Mucosa of stomach (tissue), 1 donor: ENCODE results near the gene GABRB1.

Experiments used
- H3K27me3 ChIP-seq: one replicate; pipeline ENCODE4 v1.7.0; 2013; ENCODE audit warnings: mild to moderate bottlenecking, low read length; ENCODE audit not compliant: control insufficient read depth, insufficient read depth
- H3K36me3 ChIP-seq: one replicate; pipeline ENCODE4 v1.7.0; 2013; ENCODE audit warnings: low read length; ENCODE audit not compliant: control insufficient read depth, insufficient read depth
- H3K4me1 ChIP-seq: one replicate; pipeline ENCODE4 v1.7.0; 2013; ENCODE audit warnings: mild to moderate bottlenecking, low read length; ENCODE audit not compliant: control insufficient read depth, insufficient read depth
- H3K4me3 ChIP-seq: one replicate; pipeline ENCODE4 v1.7.0; 2013; ENCODE audit warnings: low read length
- H3K9ac ChIP-seq: one replicate; pipeline ENCODE4 v1.7.0; 2013; ENCODE audit warnings: mild to moderate bottlenecking, low read length, moderate library complexity
- H3K9me3 ChIP-seq: one replicate; pipeline ENCODE4 v1.7.0; 2013; ENCODE audit warnings: mild to moderate bottlenecking, low read length, moderate library complexity; ENCODE audit not compliant: control insufficient read depth
- donor health status: Pancreatic carcinoma.

Gene GABRB1

DNA sequence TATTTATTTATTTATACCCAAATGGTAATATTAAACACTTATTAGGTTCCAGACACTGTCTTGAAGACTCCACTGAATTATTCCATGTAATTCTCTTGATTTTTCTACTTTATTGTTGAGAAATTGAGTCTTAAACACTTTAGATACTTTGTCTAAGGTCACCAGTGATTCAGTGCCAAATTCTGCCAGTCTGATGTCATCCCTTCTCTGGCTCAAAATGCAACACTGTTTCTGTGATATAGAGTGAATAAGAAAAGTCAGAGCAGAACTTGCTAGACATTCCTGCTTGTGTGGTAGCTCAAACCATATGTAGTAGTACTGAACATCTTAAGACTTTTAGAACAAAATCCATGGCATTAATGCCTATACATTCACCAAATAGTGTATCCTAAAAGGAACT, 164.3 kb downstream of the GABRB1 start:
- Histone ChIP-seq H3K27me3 (no peaks in the 10 kb centered on the region), H3K4me3 (no peak overlapping the region), H3K4me1 (no peaks in the 10 kb centered on the region)

DNA sequence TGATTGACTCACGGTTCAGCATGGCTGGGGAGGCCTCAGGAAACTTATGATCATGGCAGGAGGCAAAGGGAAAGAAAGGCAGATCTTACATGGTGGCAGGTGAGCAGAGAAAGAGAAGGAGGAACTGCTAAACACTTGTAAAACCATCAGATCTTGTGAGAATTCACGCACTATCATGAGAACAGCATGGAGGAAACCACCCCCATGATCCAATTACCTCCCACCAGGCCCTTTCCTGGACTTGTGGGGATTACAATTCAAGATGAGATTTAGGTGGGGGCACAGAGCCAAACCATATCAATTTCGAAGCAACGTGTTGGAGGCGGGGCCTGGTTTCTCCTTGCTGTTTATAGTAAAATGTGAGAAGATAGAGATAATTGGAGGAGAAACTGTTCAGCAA, 167.4 kb downstream of the GABRB1 start:
- H3K9ac ChIP-seq: no peak overlapping the region
- no peaks in the 10 kb centered on the region for H3K27me3 ChIP-seq
- no peak overlapping the region for H3K4me3 ChIP-seq
- no peaks in the 10 kb centered on the region for H3K9me3 ChIP-seq
- no peaks in the 10 kb centered on the region for H3K4me1 ChIP-seq
- no peaks in the 10 kb centered on the region for H3K36me3 ChIP-seq

More for the DNA sequence above, 164.3 kb downstream of the GABRB1 start:
- Histone ChIP-seq H3K9ac (no peak overlapping the region), H3K36me3 (no peaks in the 10 kb centered on the region), H3K9me3 (no peaks in the 10 kb centered on the region)

GRCh38 chr4:47203593-47203992, 172.2 kb downstream of the GABRB1 start:
- H3K36me3 ChIP-seq: no peaks in the 10 kb centered on the region
- no peaks in the 10 kb centered on the region for H3K4me1 ChIP-seq
- H3K9ac ChIP-seq: no peak overlapping the region
- no peak overlapping the region for H3K4me3 ChIP-seq
- no peaks in the 10 kb centered on the region for H3K9me3 ChIP-seq
- H3K27me3 ChIP-seq: no peaks in the 10 kb centered on the region

GRCh38 chr4:47207555-47207954, 176.2 kb downstream of the GABRB1 start:
- Histone ChIP-seq H3K9me3 (no peaks in the 10 kb centered on the region), H3K27me3 (no peaks in the 10 kb centered on the region), H3K4me3 (no peak overlapping the region), H3K36me3 (no peaks in the 10 kb centered on the region), H3K9ac (no peak overlapping the region), H3K4me1 (no peaks in the 10 kb centered on the region)

- Histone ChIP-seq H3K36me3 (no peaks in the 10 kb centered on the region), H3K27me3 (no peaks in the 10 kb centered on the region), H3K9ac (no peak overlapping the region), H3K4me3 (no peak overlapping the region), H3K4me1 (no peaks in the 10 kb centered on the region), H3K9me3 (no peaks in the 10 kb centered on the region)
Observed at GRCh38 chr4:47209833-47210232, 178.5 kb downstream of the GABRB1 start.

GRCh38 chr4:47210828-47211227, 179.5 kb downstream of the GABRB1 start:
- Histone ChIP-seq H3K27me3 (no peaks in the 10 kb centered on the region), H3K4me3 (no peak overlapping the region), H3K36me3 (no peaks in the 10 kb centered on the region), H3K4me1 (no peaks in the 10 kb centered on the region), H3K9ac (no peak overlapping the region), H3K9me3 (no peaks in the 10 kb centered on the region)

GRCh38 chr4:47213106-47213505, 181.7 kb downstream of the GABRB1 start:
- Histone ChIP-seq H3K36me3 (no peaks in the 10 kb centered on the region), H3K27me3 (no peaks in the 10 kb centered on the region), H3K9me3 (no peaks in the 10 kb centered on the region), H3K4me3 (no peak overlapping the region), H3K9ac (no peak overlapping the region), H3K4me1 (no peaks in the 10 kb centered on the region)

DNA sequence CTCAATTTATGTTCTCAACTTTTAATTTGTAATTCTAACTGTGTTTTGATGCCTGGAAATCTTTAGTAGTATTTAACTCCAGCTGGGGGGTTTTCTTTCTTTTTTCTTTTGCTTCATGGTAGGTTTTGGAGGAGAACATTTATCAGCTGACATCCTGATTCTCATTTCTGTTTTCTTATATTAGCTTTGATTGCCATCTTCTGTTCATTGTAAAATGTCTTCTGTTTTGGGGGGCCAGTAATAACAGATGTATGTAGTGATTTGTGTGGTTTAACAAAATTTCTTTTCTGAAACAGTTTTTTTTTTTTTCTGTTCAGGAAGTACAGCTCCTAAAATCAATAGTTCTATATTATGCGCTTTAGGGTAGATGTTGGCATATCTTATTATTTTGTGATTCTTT, 182.2 kb downstream of the GABRB1 start:
- Histone ChIP-seq H3K27me3 (no peaks in the 10 kb centered on the region), H3K4me1 (no peaks in the 10 kb centered on the region), H3K36me3 (no peaks in the 10 kb centered on the region), H3K4me3 (no peak overlapping the region), H3K9me3 (no peaks in the 10 kb centered on the region), H3K9ac (no peak overlapping the region)

- Histone ChIP-seq H3K4me3 (no peak overlapping the region), H3K4me1 (no peaks in the 10 kb centered on the region), H3K36me3 (no peaks in the 10 kb centered on the region), H3K9me3 (no peaks in the 10 kb centered on the region), H3K27me3 (no peaks in the 10 kb centered on the region), H3K9ac (no peak overlapping the region)
Observed at GRCh38 chr4:47213971-47214370, 182.6 kb downstream of the GABRB1 start.

DNA sequence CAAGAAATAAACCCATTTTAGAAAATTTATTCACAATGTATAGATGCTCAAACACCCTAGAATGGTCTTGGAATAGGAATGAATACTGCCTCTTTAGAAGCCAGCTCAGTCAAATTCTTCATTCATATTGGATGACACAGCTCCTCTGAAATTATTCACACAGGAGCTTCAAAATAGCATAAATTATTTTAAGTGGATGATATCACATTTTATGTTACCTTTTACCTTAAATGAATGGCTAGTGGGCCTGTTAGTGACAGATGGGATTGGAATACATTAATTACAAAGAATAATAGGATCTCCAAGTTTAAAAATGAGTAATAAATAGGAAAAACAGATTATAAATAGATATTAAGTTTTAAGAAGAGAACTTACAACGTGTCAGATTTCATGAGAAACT, 184.4 kb downstream of the GABRB1 start:
- Histone ChIP-seq H3K4me1 (no peaks in the 10 kb centered on the region), H3K9ac (no peak overlapping the region), H3K9me3 (no peaks in the 10 kb centered on the region), H3K36me3 (no peaks in the 10 kb centered on the region), H3K27me3 (no peaks in the 10 kb centered on the region), H3K4me3 (no peak overlapping the region)

DNA sequence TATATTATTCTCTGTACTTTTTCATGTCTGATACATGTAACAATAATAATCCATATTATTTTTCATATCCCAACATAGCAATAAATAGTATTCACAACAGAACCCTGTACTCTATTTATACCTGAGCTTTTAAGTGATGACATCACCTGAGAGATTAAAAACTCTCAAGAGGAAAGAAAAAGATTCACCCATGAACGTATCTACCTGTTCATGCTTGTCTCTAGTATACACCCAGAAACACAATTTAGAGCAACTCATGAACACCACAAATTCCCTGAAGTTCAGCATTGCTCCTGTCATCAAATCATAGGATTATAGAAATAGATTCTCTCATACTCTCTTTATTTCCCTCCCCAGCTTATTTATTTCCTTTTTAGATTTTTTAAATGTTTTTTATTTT, 185.9 kb downstream of the GABRB1 start:
- no peak overlapping the region for H3K9ac ChIP-seq
- no peaks in the 10 kb centered on the region for H3K9me3 ChIP-seq
- H3K4me1 ChIP-seq: no peaks in the 10 kb centered on the region
- no peaks in the 10 kb centered on the region for H3K36me3 ChIP-seq
- H3K4me3 ChIP-seq: no peak overlapping the region
- H3K27me3 ChIP-seq: no peaks in the 10 kb centered on the region

DNA sequence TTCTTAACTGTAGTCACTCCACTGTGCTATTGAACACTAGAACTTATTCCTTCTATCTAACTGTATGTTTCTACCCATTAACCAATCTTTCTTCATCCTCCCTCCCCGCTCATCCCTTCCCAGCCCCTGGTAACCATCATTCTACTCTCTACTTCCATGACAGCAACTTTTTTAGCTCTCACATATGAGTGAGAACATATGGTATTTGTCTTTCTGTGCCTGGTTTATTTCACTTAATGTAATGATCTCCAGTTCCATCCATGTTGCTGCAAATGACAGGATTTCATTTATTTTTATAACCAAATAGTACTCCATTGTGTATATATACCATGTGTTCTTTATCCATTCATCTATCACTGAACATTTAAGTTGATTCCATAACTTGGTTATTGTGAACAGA, 186.5 kb downstream of the GABRB1 start:
- Histone ChIP-seq H3K4me1 (no peaks in the 10 kb centered on the region), H3K36me3 (no peaks in the 10 kb centered on the region), H3K4me3 (no peak overlapping the region), H3K27me3 (no peaks in the 10 kb centered on the region), H3K9me3 (no peaks in the 10 kb centered on the region), H3K9ac (no peak overlapping the region)

GRCh38 chr4:47218631-47219030, 187.3 kb downstream of the GABRB1 start:
- no peaks in the 10 kb centered on the region for H3K36me3 ChIP-seq
- H3K4me1 ChIP-seq: no peaks in the 10 kb centered on the region
- H3K4me3 ChIP-seq: no peak overlapping the region
- H3K9ac ChIP-seq: no peak overlapping the region
- no peaks in the 10 kb centered on the region for H3K27me3 ChIP-seq
- no peaks in the 10 kb centered on the region for H3K9me3 ChIP-seq
